WTC11 (cell line): Measurements from ENCODE around the gene KLHL22.

Experiments used
- CTCF ChIP-seq: fragments of 200-600 bp; IDR thresholded peaks from 2 replicates; pipeline ENCODE4 v1.8.0; 2022; ENCODE audit warnings: antibody characterized with exemption
- E2F1 ChIP-seq: sonication (generic); formaldehyde crosslinking; IDR thresholded peaks from 2 replicates; pipeline ENCODE4 v1.8.0; 2022; ENCODE audit warnings: mild to moderate bottlenecking, missing genetic modification reagents
- ESRRA ChIP-seq: sonication (generic); formaldehyde crosslinking; IDR thresholded peaks from 2 replicates; pipeline ENCODE4 v1.8.1; 2022; ENCODE audit warnings: mild to moderate bottlenecking, missing genetic modification reagents, borderline replicate concordance
- FOXJ3 ChIP-seq: sonication (generic); formaldehyde crosslinking; IDR thresholded peaks from 2 replicates; pipeline ENCODE4 v1.9.0; 2021; ENCODE audit warnings: missing genetic modification reagents, mild to moderate bottlenecking, borderline replicate concordance
- JUN ChIP-seq: sonication (generic); formaldehyde crosslinking; IDR thresholded peaks from 2 replicates; pipeline ENCODE4 v1.8.0; 2023; ENCODE audit warnings: mild to moderate bottlenecking, missing genetic modification reagents
- NFE2L1 ChIP-seq: sonication (generic); formaldehyde crosslinking; IDR thresholded peaks from 2 replicates; pipeline ENCODE4 v1.8.1; 2023; ENCODE audit warnings: missing genetic modification reagents
- NFYB ChIP-seq: sonication (generic); formaldehyde crosslinking; conservative IDR thresholded peaks from 2 replicates; pipeline ENCODE4 v1.8.0; 2022; ENCODE audit warnings: low read depth, missing genetic modification reagents
- TEAD4 ChIP-seq: sonication (generic); formaldehyde crosslinking; IDR thresholded peaks from 2 replicates; pipeline ENCODE4 v1.8.0; 2022; ENCODE audit warnings: mild to moderate bottlenecking, missing genetic modification reagents
- USF2 ChIP-seq: sonication (generic); formaldehyde crosslinking; IDR thresholded peaks from 2 replicates; pipeline ENCODE4 v1.8.1; 2023; ENCODE audit warnings: mild to moderate bottlenecking, missing genetic modification reagents, moderate library complexity
- ZNF138 ChIP-seq: sonication (generic); formaldehyde crosslinking; conservative IDR thresholded peaks from 2 replicates; pipeline ENCODE4 v1.8.1; 2022; ENCODE audit warnings: mild to moderate bottlenecking, moderate library complexity, missing genetic modification reagents
- ZNF232 ChIP-seq: sonication (generic); formaldehyde crosslinking; IDR thresholded peaks from 2 replicates; pipeline ENCODE4 v1.8.0; 2022; ENCODE audit warnings: mild to moderate bottlenecking, missing genetic modification reagents
- ZNF281 ChIP-seq: sonication (generic); formaldehyde crosslinking; IDR thresholded peaks from 2 replicates; pipeline ENCODE4 v1.8.0; 2023; ENCODE audit warnings: mild to moderate bottlenecking, missing genetic modification reagents
- ZNF416 ChIP-seq: fragments of 250-450 bp; sonication (Bioruptor Pico); IDR thresholded peaks from 2 replicates; pipeline ENCODE4 v1.9.0; 2021; ENCODE audit warnings: mild to moderate bottlenecking, inconsistent platforms

- no peak for TF ChIP-seq ZNF232 (CRISPR knock-in tag)
- no peak for TF ChIP-seq CTCF
- TF ChIP-seq JUN (CRISPR knock-in tag): no peak
- TF ChIP-seq ZNF138 (CRISPR knock-in tag): no peak
- no peak for TF ChIP-seq NFYB (CRISPR knock-in tag)
- no peak for TF ChIP-seq NFE2L1 (CRISPR knock-in tag)
- no peak for TF ChIP-seq ZNF416 (CRISPR knock-in tag)
- TF ChIP-seq USF2 (CRISPR knock-in tag): no peak
- TF ChIP-seq ZNF281 (CRISPR knock-in tag): no peak
- TF ChIP-seq TEAD4 (CRISPR knock-in tag): no peak
- no peak for TF ChIP-seq ESRRA (CRISPR knock-in tag)
- no peak for TF ChIP-seq E2F1
- no peak for TF ChIP-seq FOXJ3 (CRISPR knock-in tag)
Measured at GRCh38 chr22:20436307-20436767, 59.3 kb downstream of the KLHL22 start.
